Lower leg skin (tissue), 3 donors: ENCODE results near the gene RNF4.
"Not testable (repeated sequence)": the region's sequence is repeated elsewhere in the genome, so short reads cannot be mapped to it uniquely, and the experiment has no call there.

Experiments used
- POLR2A ChIP-seq, 2 donors: fragments of 450-650 bp; IDR thresholded peaks; one replicate each; pipeline ENCODE4 v1.6.1; 2016 to 2017; ENCODE audit warnings: antibody characterized with exemption in 2 of 2, mild to moderate bottlenecking in 1 of 2, moderate library complexity in 1 of 2
- TF ChIP-seq, protein P1 (sequence below), 3 donors: fragments of 450-650 bp; IDR thresholded peaks; one replicate each; pipeline ENCODE4 v1.5.1; 2016; ENCODE audit warnings: antibody characterized with exemption in 3 of 3, mild to moderate bottlenecking in 3 of 3, moderate library complexity in 2 of 3

DNA sequence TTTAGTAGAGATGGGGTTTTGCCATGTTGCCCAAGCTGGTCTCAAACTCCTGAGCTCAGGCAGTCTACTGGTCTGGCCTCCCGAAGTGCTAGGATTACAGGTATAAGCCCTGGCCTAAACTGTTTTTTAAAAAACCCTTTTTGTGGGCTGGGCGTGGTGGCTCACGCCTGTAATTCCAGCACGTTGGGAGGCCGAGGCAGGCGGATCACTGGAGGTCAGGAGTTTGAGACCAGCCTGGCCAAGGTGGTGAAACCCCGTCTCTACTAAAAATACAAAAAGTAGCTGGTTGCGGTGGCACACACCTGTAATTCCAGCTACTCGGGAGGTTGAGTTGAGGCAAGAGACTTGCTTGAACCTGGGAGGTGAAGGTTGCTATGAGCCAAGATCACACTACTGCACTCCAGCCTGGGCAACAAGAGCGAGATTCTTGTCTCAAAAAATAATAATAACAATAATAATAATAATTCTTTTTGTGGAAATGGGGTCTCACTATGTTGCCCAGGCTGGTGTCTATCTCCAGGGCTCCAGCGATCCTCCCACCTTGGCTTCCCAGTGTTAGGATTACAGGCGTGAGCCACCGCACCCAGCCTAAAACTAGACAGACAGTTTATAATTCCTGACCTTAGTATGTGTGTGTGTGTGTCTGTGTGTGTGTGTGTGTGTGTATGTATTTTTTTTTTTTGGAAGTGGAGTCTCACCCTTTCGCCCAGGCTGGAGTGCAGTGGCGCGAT is 78.2 kb downstream of the RNF4 start:
- TF ChIP-seq, protein P1, sequence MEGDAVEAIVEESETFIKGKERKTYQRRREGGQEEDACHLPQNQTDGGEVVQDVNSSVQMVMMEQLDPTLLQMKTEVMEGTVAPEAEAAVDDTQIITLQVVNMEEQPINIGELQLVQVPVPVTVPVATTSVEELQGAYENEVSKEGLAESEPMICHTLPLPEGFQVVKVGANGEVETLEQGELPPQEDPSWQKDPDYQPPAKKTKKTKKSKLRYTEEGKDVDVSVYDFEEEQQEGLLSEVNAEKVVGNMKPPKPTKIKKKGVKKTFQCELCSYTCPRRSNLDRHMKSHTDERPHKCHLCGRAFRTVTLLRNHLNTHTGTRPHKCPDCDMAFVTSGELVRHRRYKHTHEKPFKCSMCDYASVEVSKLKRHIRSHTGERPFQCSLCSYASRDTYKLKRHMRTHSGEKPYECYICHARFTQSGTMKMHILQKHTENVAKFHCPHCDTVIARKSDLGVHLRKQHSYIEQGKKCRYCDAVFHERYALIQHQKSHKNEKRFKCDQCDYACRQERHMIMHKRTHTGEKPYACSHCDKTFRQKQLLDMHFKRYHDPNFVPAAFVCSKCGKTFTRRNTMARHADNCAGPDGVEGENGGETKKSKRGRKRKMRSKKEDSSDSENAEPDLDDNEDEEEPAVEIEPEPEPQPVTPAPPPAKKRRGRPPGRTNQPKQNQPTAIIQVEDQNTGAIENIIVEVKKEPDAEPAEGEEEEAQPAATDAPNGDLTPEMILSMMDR (IDR thresholded peaks at IDR 0.05) = not testable (repeated sequence)
- TF ChIP-seq POLR2A (IDR thresholded peaks at IDR 0.05) = not testable (repeated sequence)
